Hepatic stellate cell (primary cell): ENCODE measurements around the gene PLA2G3.
A peak's percentile ranks its signal among the peaks of the same experiment; 100 is the strongest.
"Not testable (repeated sequence)": the region's sequence is repeated elsewhere in the genome, so short reads cannot be mapped to it uniquely, and the experiment has no call there.

ENCODE experiments used
- DNase-seq: peaks from one replicate; pipeline ENCODE4 v3.0.0; 2011; ENCODE audit warnings: low spot score

PLA2G3 gene

GRCh38 chr22:31123292-31123602 is 17.1 kb downstream of the PLA2G3 start:
- no peak for DNase-seq

- peak; percentile 83 for DNase-seq
Measured at GRCh38 chr22:31122532-31123291, 17.6 kb downstream of the PLA2G3 start, which contains the start of gene INPP5J. INPP5J (plus strand) TSS chr22:31122966; CDS start chr22:31123015, 49 bp downstream.

GRCh38 chr22:31122196-31122531 is 18.1 kb downstream of the PLA2G3 start:
- no peak for DNase-seq

- DNase-seq = no peak
Measured at GRCh38 chr22:31121403-31121802, 18.9 kb downstream of the PLA2G3 start.

DNA sequence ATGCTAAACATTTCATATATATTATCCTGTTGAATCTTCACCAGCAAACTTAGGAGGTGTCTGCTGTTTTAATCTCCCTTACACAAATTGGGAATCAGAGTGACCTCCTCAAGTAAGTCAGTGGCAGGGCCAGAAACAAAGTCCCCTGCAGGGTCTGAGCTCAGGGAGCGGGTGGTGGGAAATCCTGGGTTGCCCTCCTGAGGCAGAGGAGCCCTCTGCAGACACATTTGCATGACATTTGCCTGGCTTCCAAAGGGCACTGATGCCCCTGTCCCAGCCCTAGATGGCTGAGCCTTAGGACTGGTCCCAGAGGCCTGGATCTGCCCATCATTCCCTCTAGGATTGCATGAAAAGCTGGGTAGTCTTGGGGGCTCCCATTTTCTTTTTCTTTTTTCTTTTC is 19.7 kb downstream of the PLA2G3 start:
- no peak for DNase-seq

DNA sequence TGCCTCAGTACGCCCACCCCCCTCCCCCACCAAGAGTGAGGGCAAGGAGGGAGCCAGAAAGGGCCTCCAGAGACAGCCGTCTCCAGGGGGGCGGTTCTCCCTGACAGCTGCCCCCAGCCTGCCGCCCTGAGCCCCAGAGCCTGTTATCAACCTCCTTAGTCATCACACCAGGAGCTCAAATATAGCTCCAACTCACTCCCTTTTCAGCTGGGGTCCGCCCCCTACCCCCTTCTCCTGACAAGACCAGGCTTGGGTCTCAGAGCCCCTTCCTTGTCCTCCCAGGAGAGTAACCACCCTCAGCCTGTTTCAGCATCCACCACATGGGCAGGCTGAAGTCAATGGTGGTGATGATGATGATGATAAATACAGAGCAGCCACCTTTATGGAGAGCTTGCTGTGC is 20.1 kb downstream of the PLA2G3 start:
- no peak for DNase-seq

DNA sequence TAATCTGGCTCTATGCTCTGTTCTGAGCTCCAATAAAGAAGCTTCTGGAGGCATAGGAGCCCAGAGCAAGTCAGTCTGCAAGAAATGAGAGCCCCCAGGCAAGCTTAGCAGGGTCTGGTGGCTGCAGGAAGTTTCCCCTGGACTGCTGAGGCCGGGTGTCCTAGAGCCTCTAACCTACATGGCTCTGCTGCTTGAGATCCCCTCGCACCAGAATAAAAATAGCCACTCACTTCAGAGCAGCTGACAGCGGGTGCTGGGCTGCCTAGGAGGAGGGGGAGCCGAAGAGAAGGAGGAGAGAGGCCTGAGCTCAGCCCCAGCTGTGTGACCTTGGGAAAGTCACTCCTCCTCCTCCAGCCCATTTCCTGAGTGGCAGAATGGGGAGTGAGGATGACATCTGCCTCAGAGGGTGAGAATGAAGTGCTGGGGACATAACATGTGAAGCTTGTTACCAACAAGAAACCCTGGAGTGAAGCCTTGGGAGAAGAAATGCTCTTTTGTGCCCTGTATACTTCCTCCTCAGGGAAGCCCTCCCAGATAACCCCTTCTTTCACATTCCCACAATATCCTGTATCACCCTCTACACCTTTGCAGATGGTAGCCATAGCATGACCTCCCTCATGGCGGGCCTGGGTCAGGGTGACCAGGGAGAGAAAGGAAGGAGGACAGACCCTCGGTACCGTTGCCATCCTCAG is 21.1 kb downstream of the PLA2G3 start:
- DNase-seq = no peak

DNA sequence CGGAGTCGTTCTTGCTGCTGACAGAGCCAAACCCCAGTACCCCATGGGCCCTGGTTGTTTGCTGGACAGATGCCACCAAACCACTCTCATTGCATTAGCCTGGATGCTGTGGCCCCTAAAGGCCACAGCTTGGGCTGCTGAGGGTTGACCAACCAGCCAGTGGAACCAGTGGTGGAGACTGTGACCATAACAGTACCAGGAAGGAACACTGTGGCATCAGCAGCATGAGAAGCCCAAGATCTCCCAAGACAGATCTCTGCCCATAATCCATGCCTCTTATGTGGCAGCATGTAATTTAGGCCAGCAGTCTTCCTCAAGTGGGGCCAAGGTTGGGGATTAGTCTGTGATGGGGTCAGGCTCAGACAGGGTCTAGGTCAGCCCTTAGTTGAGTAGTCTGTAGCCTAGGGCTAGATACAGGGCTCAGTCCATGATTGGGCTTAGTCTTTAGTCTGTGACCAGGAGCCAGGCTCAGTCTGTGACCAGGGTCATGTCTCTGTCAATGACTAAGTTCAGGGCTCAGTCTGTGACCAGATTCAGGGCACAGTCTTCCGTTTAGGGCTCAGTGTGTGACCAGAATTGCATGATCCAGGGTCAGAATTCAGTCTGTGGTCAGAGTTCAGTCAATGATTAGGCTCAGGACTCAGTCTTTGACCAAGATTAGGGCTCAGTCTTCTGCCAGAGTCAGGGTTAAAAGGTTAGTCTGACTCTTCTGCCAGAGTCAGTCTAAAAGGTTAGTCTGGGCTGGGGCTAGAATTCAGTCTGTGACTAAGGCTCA is 22.1 kb downstream of the PLA2G3 start:
- no peak for DNase-seq

DNA sequence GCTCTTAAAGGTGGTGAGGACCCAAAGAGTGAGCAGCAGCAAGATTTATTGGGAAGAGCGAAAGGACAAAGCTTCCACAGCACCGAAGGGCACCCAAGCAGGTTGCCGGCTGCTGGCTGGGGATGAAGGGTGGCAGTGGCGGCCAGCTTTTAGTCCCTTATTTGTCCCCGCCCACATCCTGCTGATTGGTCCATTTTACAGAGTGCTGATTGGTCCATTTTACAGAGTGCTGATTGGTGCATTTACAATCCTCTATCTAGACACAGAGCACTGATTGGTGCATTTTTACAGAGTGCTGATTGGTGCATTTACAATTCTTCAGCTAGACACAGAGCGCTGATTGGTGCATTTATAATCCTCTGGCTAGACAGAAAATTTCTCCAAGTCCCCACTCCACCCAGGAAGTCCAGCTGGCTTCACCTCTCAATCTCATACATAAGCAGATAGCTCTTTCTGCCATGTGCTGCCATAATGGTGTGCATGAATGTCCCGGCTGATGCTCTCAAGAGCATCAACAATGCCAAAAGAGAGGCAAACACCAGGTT is 27.7 kb downstream of the PLA2G3 start:
- not testable (repeated sequence) for DNase-seq

DNA sequence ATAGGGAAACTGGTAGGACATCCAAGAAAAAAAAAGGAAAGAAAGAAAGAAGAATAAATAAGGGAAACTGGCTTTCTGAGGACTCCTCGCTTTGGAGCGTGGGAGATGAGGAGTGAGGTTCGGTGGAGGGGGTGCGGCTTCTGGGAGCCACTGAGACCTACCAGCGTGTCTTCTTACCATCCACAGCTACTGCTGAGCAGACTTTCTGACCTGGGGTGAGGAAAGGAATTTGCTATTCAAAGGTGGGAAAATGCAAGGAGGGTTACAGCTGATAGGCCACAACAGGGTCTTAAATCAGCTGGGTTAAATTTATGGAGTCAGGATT is 32.5 kb downstream of the PLA2G3 start:
- DNase-seq = no peak

DNA sequence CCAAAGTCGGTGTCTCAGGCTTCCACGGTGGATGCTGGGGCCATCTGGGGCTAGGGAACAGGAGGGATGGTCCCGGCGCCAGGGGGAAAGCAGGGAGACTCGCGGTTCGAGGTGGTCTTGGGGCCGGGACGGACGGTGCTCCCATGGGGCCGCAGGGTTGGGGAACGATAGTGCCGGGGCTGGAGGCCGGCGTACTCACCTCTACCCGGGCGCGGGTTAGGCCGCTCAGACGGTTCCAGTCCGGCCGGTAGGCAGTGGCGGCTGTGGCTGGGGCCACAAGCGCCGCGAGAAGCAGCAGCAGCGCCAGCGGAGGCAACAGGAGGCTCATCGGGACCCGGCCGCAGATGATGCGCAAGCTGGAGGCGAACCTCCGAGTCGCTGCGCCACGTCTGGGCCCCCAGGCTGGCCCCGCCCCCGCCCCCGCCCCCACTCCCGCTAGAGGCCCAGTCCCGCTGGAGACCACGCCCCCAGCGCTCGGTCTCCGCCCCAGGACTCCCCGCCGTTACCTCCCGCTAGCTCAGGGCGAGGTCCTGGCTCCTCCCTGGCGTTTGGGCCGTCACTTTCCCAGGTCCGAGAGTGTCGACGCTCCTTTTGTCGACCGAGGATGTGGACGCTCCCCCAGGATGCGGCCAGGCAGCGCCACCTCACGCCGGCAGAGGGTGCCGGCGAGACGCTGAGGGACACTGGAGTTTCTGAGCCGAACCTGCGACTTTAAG is 33.0 kb downstream of the PLA2G3 start, which contains the start of gene SELENOM:
Gene SELENOM, minus strand, starts transcription at position 391 of the 716 bp plus-strand sequence. Its CDS starts 63 bp downstream, at position 328.
- peak; percentile 97 for DNase-seq

DNA sequence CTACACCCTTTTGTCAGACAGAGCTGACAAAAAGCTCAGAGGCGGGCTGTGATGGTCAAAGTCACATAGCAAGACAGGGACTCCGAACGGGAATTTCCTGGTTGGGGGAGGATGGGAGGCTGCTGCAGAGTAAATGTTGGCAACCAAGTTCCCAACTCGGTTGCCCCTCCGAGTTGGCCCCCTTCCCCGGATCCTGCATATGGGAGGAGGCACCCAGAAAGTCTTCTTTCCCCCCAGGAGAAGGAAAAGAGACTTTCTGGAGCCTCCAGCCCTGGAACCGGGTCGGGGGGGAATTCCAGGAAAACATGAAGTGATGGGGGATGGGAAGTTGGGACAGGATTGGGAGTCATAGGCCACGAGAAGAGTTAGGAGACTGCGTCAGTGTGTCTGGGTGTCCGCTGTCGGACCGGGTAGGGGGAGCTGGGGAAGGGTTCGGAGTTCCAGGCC is 33.6 kb downstream of the PLA2G3 start:
- DNase-seq = peak; percentile 57

DNA sequence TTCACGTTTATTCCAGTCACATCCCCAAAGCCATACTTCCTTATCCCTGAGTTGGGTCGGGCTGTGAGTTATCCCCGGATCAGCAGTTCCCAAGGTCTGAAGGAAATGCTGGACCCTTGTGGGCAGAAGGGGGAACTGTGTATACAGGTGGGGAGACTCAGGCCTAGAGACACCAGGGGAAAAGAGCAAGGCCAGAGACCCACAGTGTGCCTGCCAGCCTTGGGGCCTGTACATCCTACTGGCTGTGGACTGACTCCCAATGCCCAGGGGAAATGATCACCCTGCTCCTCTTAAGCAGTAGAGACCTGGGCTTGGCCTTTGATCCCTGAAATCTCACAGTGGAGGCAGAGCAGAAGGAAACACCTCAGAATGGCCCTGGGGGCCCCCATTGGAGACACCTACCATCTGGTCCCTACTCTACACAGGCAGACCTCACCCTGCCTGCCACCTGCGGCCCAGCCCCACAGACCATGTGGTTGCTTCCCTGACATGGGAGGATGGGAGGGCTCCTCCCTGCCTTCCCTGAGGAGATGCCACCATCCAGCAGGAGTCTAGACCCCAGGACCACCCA is 34.2 kb downstream of the PLA2G3 start:
- DNase-seq = no peak

DNA sequence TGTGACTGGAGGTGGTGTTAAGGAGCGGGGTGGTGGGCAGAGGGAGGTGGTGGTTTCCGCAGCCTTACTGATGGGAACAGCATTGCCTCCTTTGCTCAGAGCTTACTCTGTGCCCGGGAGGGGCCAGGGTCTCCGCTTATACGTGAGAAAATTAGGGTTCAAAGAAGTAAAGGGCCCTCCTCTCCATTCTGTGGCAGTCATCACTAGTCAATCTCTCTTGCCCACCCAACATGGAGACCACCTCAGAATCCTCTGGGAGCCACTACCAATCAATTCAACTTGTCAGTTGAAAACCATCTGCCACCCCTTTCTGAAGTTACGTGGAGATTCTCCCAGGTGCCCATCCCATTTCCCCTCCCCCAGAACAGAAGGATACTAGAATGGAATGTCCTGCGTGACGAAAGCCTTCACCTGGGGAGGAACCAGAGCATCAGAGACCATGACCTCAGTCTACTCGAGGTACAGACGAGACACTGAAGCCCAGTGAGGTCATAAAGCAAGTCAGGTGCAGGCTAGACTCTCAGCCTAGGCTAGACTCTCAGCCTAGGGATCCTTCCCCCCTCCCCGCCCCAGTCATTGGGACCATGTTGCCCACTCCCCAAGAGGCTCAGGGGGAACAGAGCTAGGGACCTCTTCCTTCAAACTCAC is 34.9 kb downstream of the PLA2G3 start:
- no peak for DNase-seq

GRCh38 chr22:31104869-31105268 is 35.4 kb downstream of the PLA2G3 start:
- DNase-seq = no peak

- no peak for DNase-seq
Measured at GRCh38 chr22:31103899-31104694, 36.2 kb downstream of the PLA2G3 start.

- DNase-seq = no peak
Measured at GRCh38 chr22:31103111-31103510, 37.2 kb downstream of the PLA2G3 start.

DNA sequence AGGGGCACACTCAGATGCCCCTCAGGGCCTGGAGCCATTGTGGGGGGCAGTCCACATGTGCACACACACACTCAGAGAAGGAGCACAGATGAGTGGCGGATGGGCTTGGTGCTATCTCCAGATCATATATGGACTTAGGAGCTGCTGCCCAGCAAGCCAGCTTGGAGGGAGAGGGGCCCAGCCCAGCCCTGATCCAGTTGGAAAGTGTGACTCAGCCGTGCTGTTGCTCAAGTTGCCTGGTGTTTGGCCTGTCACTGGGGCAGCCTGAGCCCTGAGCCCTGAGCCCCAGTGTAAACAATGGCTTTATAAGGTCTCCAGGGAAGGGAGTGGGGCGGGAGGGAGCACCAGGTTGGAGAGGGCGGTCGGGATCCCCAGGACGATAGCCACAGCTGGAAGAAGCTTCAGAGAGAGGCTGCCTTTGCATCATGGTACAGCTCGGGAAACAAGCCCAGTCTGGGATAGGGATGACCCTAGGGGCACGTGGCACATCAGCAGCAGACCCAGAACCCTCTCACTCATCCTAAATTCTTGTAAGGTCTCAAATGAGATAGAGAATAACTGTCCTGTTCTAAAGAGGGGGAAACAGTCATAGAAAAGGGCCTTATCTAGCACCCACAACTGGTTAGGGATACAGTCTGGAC is 37.7 kb downstream of the PLA2G3 start:
- peak; percentile 93 for DNase-seq

GRCh38 chr22:31100762-31101525 is 39.4 kb downstream of the PLA2G3 start:
- no peak for DNase-seq
